Tibial artery (tissue), 4 donors: ENCODE results near the gene KNOP1.

Experiments
- DNase-seq, 2 donors: peaks; one replicate each; pipeline ENCODE4 v3.0.0-alpha.2; 2019
- H3K27ac ChIP-seq, 2 donors: fragments of 200-600 bp; sonication (generic) in 1 of 2; 1 replicate in 1 of 2; 2 replicates in 1 of 2; pipeline ENCODE4 v1.5.1; 2018 to 2019; ENCODE audit warnings: mild to moderate bottlenecking in 1 of 2
- H3K27me3 ChIP-seq, 2 donors: fragments of 200-600 bp; sonication (generic) in 1 of 2; one replicate each; pipeline versions ENCODE4 v1.5.1 to v1.6.0; 2016 to 2019
- H3K36me3 ChIP-seq, 3 donors: fragments of 200-600 bp; sonication (generic) in 2 of 3; one replicate each; pipeline ENCODE4 v1.5.1; 2016 to 2019; ENCODE audit warnings: mild to moderate bottlenecking in 2 of 3
- H3K4me1 ChIP-seq, 4 donors: fragments of 200-600 bp; sonication (generic) in 2 of 4; 1 replicate in 3 of 4; 2 replicates in 1 of 4; pipeline ENCODE4 v1.5.1; 2016 to 2019
- H3K4me3 ChIP-seq, 2 donors: fragments of 200-600 bp; sonication (generic) in 1 of 2; 1 replicate in 1 of 2; 2 replicates in 1 of 2; pipeline ENCODE4 v1.5.1; 2018 to 2019; ENCODE audit warnings: mild to moderate bottlenecking in 2 of 2
- H3K9me3 ChIP-seq, 3 donors: fragments of 200-600 bp; sonication (generic) in 1 of 3; one replicate each; pipeline ENCODE4 v1.5.1; 2016 to 2019
- intact Hi-C: fragments of 100-400 bp; cut with DNase I; formaldehyde crosslinking; loops from one replicate; pipeline ENCODE4 v1.15.0; 2023; ENCODE audit warnings: low total_unique reads
- TF ChIP-seq, protein P1 (sequence below), 2 experiments: fragments of 200-600 bp in 1 of 2; fragments of 450-650 bp in 1 of 2; IDR thresholded peaks; one replicate each; pipeline ENCODE4 v1.5.1; 2017 to 2019; ENCODE audit warnings: antibody characterized with exemption in 2 of 2, mild to moderate bottlenecking in 1 of 2, moderate library complexity in 1 of 2

Gene KNOP1

DNA sequence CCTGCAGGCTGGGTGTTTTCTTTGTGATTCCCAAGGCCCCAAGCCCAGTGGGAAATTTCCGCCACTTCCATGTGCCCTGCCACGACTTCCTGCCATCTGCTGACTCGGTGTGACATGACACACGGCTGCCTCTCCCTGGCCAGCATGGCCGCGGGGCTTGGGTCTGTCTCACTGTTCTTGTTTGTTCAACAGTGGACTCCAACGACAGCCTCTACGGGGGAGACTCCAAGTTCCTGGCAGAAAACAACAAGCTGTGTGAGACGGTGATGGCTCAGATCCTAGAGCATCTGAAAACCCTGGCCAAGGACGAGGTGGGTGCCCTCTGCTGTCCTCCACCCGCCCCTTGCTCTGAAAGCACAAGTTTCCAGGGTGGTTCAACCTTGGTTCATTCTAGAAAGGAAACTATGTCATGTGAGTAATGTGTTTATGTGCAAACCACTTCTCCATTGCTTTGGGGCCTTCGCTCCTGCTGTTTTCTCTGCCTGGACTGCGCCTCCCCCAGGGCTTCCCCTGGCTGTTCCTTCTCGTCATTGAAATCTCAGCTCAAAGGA, 26.8 kb downstream of the KNOP1 start:
- intact Hi-C loops: no loop called here
- peaks cover 16 to 67% (median 41%) of the 10 kb centered on the region in 3 donors for H3K36me3 ChIP-seq
- no peaks in the 10 kb centered on the region for H3K9me3 ChIP-seq
- peak in 1 of 2 donors; percentile 29 for DNase-seq
- no peak overlapping the region for H3K4me3 ChIP-seq
- no peak overlapping the region for H3K27ac ChIP-seq
- peaks cover 0 to 12% (median 4%) of the 10 kb centered on the region in 4 donors for H3K4me1 ChIP-seq
- no peaks in the 10 kb centered on the region for H3K27me3 ChIP-seq
- TF ChIP-seq, protein P1, sequence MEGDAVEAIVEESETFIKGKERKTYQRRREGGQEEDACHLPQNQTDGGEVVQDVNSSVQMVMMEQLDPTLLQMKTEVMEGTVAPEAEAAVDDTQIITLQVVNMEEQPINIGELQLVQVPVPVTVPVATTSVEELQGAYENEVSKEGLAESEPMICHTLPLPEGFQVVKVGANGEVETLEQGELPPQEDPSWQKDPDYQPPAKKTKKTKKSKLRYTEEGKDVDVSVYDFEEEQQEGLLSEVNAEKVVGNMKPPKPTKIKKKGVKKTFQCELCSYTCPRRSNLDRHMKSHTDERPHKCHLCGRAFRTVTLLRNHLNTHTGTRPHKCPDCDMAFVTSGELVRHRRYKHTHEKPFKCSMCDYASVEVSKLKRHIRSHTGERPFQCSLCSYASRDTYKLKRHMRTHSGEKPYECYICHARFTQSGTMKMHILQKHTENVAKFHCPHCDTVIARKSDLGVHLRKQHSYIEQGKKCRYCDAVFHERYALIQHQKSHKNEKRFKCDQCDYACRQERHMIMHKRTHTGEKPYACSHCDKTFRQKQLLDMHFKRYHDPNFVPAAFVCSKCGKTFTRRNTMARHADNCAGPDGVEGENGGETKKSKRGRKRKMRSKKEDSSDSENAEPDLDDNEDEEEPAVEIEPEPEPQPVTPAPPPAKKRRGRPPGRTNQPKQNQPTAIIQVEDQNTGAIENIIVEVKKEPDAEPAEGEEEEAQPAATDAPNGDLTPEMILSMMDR (IDR thresholded peaks at IDR 0.05): no peak

DNA sequence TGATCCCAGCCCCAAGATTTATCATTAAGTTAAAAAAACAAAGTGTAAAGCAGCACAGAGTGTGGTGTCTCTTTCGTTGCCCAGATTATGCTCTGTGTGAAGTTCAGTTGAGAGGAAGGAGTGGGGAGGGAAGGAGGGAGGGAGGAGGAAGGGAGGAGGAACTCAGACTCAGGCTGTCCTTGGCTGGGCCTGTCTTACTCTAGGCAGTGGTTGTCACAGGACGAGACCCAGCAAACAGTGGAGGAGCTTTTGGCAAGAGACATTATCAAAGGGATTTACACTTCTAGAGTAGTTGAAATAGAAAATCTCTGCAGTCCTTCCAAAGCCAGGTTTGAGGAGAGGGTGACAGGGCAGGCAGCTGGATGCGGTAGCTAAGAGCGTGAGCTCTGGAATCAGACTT, 27.8 kb downstream of the KNOP1 start:
- Histone ChIP-seq H3K9me3 (no peaks in the 10 kb centered on the region), H3K4me3 (no peak overlapping the region), H3K36me3 (peaks cover 27 to 78% (median 51%) of the 10 kb centered on the region in 3 donors), H3K4me1 (peaks cover 0 to 6% (median 0%) of the 10 kb centered on the region in 4 donors), H3K27ac (no peak overlapping the region), H3K27me3 (no peaks in the 10 kb centered on the region)
- TF ChIP-seq, protein P1 (IDR thresholded peaks at IDR 0.05): no peak
- peak in 1 of 2 donors; percentile 40 for DNase-seq
- intact Hi-C loops: no loop called here

DNA sequence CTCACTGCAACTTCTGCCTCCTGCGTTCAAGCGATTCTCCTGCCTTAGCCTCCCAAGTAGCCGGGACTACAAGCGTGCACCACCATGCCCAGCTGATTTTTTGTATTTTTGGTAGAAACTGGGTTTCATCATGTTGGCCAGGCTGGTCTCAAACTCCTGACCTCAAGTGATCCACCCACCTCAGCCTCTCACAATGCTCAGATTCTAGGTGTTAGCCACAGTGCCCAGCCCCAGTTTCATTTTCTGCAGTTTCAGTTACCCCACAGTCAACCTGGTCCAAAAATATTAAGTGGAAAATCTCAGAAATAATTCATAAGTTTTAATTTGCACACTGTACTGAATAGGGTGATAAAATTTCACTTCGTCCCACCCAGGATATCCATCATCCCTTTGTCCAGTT, 28.7 kb downstream of the KNOP1 start:
- H3K4me1 ChIP-seq: peaks cover 0 to 6% (median 0%) of the 10 kb centered on the region in 4 donors

DNA sequence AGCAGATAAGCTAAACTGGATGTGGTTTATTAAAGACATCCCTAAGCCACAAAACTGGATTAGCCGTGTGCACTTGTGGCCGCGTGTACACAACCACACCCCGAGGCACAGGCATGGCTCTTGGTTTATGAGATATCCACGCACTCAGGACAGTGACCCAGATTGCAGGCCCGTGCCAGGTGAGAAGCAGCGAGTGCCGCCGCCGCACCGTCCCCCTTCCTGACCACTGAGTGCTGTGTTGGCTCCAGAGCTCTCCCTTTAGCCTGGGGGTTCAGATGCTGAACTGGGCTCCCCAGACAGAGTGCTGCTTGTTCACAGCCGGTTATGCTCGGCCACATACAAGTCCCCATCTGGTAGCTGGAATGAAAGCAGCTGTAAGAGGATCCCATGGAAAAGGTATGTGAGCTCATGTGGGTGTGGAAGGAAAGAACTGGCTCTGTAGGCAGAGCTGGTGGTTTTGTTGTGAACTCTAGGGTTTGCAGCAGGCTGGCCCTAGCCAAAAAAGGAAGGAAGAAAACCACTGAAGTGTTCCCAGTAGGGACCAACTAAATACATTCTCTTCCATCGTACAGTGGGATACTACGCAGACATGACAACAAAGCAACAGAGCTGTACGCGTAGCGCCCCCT, 29.5 kb downstream of the KNOP1 start:
- TF ChIP-seq, protein P1 (IDR thresholded peaks at IDR 0.05): no peak
- Histone ChIP-seq H3K4me3 (no peak overlapping the region), H3K9me3 (no peaks in the 10 kb centered on the region), H3K27me3 (no peaks in the 10 kb centered on the region), H3K4me1 (peaks cover 0 to 6% (median 0%) of the 10 kb centered on the region in 4 donors), H3K27ac (no peak overlapping the region), H3K36me3 (peaks cover 43 to 90% (median 68%) of the 10 kb centered on the region in 3 donors)
- intact Hi-C loops: no loop called here
- DNase-seq: no peak

More for the DNA sequence above, 28.7 kb downstream of the KNOP1 start:
- DNase-seq: no peak
- H3K27me3 ChIP-seq: no peaks in the 10 kb centered on the region
- H3K36me3 ChIP-seq: peaks cover 35 to 82% (median 60%) of the 10 kb centered on the region in 3 donors
- no peak overlapping the region for H3K27ac ChIP-seq
- intact Hi-C loops: no loop called here
- no peaks in the 10 kb centered on the region for H3K9me3 ChIP-seq
- TF ChIP-seq, protein P1 (IDR thresholded peaks at IDR 0.05): no peak
- H3K4me3 ChIP-seq: no peak overlapping the region

DNA sequence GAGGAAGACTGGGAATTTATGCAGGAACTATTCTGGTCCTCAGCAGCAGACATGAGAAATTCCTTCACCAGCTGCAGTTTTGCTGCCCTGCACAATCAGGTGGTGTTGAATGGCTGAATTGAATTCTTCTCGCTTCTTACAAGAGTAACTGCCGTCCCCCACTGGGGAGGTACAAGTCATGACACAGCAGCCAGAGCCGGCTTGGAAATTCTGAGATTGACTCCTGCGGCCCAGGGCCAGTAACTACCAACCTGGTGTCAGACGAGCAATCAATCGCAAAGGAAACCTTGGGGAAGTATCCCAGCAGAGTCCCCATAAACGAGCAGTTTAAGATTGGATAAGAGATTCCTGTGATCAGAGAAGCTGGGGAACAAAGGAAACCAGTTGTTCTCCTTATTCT, 30.7 kb downstream of the KNOP1 start:
- no peak for DNase-seq
- no peak overlapping the region for H3K27ac ChIP-seq
- peaks cover 53 to 91% (median 77%) of the 10 kb centered on the region in 3 donors for H3K36me3 ChIP-seq
- H3K4me3 ChIP-seq: no peak overlapping the region
- H3K27me3 ChIP-seq: no peaks in the 10 kb centered on the region
- TF ChIP-seq, protein P1 (IDR thresholded peaks at IDR 0.05): no peak
- intact Hi-C loops: no loop called here
- H3K4me1 ChIP-seq: peaks cover 0 to 6% (median 0%) of the 10 kb centered on the region in 4 donors
- no peaks in the 10 kb centered on the region for H3K9me3 ChIP-seq
